SK-MEL-5 (cell line): Measurements from ENCODE around the gene PAK5. TPM values are rescaled to one million over a fixed set of nuclear protein-coding genes. Genes with fewer than 3 reads are reported as not detected.

ENCODE experiments used
- DNase-seq: peaks from one replicate; pipeline ENCODE4 v3.0.0-alpha.2; 2016; ENCODE audit warnings: low read depth, low spot score
- in situ Hi-C: cut with HindIII; loops from 2 replicates; pipeline ENCODE4 v1.10.0; 2016; ENCODE audit warnings: low sequenced_read_pairs, high pct_unique_total_duplicates, low pct_unique_long_range_greater_than_20kb
- total RNA-seq: library from RNA; depleted of rRNA; stranded (reverse); fragments of >200 nt; shearing (Covaris generic); gene quantifications from 2 replicates; pipeline ENCODE4 v1.2.3, GENCODE V29; 2014

The PAK5 gene
- total RNA-seq, 1 experiment from 2014 or later: not detected

DNA sequence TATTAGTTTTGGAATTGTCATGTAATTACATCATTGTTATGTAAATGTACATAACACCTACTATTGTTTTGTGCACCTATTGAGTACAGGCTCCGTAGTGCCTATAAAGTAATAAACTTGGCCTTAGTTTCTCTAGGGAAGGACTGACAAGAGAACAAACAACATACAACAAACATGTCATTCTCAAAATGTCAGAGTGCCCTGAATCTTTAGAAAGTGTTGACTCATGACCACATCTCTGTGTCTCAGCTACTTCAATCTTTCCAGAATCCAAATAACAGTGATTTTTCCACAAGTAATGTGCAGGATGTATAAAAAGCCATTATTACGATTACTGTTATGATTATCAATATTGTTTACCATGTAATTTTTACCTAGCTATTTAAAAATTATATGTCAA, 307.3 kb downstream of the PAK5 start:
- no peak for DNase-seq

GRCh38 chr20:9523636-9524035, 315.2 kb downstream of the PAK5 start:
- in situ Hi-C loops: no loop called here

More for the DNA sequence above, 307.3 kb downstream of the PAK5 start:
- in situ Hi-C loops: no loop called here

DNA sequence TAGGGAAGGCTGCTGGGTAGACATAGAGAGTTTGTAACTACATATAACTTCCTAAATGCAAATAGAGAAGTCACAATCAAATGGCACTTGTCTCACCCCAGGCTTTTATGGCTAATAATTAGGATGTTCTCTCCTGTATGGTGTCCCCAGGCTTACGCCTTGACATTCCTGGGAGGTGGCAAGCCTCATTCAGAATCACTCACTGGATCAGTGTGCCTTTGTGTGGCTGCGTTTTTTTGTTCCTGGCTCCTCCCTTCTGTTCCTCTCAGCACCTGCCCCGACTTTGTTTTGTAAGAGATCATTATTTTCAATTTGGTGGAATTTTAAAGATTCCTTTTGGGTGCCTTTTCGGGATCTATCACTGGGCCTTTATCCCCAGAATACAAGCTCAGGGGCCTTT, 318.8 kb downstream of the PAK5 start:
- in situ Hi-C loops: no loop called here
- no peak for DNase-seq

More at GRCh38 chr20:9523636-9524035, 315.2 kb downstream of the PAK5 start:
- no peak for DNase-seq

DNA sequence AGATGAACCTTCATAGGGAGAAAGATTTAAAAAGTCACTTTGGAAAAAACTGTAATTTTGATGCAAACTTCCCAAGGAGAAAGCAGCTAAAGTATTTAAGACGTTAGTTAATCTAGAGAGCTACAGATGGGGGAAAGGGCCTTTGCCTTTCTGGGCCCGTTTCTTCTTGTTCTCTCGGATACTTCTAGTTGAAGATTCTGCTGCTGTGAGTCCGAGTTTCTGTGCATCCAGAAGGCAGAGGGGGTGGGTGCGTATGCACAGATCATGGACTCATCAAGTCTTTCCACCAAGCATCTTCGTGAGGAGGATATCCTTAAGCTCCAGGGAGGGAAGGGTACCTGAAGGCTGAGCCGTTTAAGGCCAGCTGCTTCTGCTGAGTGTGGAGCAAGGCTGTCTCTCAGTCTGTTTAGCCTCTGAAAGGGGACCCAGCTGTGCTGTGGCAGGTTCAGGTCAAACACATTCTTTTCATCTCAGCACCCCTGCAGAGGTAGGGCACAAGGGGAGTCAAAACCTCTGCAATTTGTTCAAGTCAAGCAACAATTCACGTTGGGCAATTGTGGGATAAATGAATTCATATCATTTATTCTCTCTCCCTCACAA, 320.2 kb downstream of the PAK5 start:
- in situ Hi-C loops: no loop called here
- DNase-seq: no peak

- in situ Hi-C loops: no loop called here
- DNase-seq: no peak
These were observed 321.3 kb downstream of the PAK5 start for GRCh38 chr20:9517297-9518162.

GRCh38 chr20:9516234-9516871, 322.5 kb downstream of the PAK5 start:
- in situ Hi-C loops: no loop called here
- DNase-seq: no peak

DNA sequence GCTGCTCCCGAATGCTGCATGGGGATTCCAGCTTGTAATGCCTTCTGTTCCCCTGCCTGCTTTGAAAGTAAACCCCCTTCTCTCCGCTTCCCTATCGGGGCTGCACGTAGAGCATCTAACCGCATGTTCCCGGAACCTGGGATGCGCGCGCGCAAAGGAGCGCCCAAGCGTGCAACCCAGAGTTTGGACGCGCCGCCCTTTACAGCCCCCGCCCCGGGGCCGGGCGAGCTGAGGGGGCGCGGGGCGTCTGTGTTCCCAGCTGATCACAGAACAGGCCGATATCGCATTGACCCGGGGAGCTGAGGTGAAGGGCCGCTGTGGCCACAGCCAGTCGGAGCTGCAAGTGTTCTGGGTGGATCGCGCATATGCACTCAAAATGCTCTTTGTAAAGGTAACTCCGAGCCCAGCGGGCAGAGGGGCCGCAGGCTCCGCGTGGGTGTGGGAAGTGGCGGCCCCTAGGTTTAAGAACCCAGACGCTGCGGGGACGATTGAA, 323.1 kb downstream of the PAK5 start:
- in situ Hi-C loops: no loop called here
- DNase-seq: no peak

DNA sequence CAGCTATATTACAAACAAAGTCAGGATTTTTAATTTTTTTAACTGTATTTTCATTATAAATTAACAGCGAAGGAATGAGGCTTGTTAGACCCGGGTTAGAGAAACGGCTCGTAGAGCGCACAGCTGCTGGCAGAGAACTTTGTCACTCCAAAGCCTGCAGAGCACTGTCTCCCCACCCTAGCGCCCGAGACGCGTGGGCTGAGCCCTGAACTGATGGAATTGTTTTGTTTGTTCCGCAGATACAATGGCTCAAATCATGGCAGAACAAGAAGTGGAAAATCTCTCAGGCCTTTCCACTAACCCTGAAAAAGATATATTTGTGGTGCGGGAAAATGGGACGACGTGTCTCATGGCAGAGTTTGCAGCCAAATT, 323.7 kb downstream of the PAK5 start:
- in situ Hi-C loops: no loop called here
- DNase-seq: no peak

DNA sequence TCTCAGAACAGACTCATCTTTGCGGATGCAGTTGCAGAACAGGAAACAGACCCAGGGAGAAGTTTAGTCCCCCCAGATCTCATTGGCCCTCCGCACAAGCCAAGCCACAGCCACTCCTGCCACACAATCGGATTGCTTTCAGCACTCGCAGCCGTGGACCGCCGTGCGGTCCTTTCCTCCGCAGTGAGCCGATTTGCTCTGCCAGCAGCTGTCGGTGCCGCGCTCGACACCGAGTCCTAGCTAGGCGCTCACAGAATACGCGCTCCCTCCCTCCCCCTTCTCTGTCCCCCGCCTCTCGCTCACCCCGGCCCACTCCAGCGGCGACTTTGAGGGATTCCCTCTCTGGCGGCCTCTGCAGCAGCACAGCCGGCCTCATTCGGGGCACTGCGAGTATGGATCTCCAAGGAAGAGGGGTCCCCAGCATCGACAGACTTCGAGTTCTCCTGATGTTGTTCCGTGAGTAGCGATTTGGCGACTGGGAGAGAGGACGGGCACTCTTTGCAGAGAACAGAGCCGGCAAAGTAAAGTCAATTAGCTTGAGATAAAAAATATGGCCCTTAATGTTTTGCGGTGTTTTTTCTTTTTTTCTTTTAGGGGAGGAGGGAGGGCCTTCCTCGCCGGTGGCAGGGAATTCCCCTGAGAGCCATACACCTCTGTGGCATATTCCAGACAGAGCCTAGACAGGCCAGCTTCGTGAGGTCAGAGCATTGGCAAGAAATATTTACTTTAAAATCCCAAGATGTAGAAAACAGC, 324.2 kb downstream of the PAK5 start, which contains the start of gene LAMP5:
LAMP5 (plus strand) TSS at position 130 of the 753 bp plus-strand sequence; CDS start at position 393, 263 bp downstream.
- in situ Hi-C loops: no loop called here
- DNase-seq: no peak

DNA sequence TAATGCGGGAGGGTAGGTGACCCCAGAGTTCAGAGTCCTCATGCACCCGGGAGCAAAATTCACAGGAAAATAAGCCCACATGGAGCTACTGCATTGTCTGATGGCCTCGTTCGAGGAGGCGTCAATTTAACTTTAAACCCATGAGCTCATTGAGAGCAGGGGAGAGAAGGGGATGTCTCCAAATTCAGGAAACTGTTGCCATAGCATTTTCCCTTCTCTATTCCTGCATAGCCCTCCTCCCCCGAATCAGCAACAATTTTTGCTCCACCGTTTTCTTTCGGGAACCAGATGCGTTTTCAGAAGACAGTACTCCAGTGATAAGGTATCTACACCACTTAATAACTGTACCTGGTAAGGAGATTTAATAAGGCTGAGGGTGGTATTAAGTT, 324.8 kb downstream of the PAK5 start:
- in situ Hi-C loops: no loop called here
- DNase-seq: no peak

GRCh38 chr20:9510911-9511310, 328.0 kb downstream of the PAK5 start:
- no peak for DNase-seq
- in situ Hi-C loops: no loop called here

DNA sequence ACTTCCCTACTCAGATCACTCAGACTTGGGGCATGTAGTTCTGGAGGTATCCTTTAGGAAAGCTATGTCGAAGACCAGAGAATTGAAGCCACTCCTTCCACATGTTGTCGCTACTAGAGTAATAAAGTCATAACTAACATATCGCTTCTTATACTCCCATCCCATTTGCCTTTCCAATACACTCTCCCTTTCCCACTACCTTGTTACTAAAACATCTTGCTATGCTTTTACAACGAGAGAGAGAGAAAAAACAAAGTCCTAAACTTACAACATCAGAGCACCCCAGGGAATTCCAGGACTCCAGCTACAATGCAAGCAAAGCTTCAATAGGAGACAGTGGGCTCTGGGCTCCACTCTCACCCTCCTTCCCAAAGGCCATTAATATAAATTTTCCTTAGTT, 329.6 kb downstream of the PAK5 start:
- in situ Hi-C loops: no loop called here
- DNase-seq: no peak

DNA sequence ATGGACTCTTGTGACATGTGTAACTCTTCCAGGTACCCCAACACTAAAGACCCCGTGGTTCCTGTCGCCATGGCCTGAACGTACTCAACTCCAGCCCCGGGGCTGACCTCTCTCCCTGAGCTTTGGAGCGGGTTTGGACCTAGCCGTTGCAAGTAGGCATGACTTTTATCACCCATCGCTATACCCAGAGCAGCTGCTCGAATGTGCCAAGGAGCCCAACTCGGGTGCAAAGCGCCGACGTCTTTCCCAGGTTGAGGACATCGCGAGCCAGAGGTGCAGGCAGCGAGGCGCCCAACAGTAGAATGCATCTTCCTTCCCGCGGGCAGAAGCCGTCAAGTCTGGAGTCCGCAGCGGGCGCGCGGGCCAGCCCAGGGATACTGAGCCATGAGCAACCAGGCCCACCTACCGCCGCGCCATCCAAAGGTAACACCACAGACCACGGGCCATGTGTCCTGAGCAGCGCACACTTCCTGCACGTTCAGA, 330.1 kb downstream of the PAK5 start:
- in situ Hi-C loops: no loop called here
- no peak for DNase-seq

DNA sequence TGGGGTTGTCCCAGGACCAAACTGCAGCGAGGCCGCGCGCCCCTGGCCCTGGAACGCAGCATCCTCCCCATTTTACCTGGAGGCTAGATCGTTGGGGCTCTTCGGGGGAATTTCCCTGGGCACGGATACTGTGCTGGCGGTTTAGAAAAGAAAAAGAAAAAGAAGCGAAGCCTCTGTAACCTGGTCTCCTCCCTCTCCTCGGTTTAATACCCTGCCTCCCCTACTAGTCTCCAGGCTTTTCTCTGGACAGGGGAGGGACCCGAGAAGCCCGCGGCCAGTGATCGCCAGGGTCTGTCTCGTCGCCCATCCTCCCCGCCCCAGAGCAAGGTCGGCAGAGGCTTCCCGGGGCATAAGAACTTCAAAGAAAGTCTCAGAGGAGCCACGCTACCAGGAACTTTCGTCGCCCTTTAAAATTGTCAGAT, 330.6 kb downstream of the PAK5 start:
- DNase-seq: no peak
- in situ Hi-C loops: no loop called here

DNA sequence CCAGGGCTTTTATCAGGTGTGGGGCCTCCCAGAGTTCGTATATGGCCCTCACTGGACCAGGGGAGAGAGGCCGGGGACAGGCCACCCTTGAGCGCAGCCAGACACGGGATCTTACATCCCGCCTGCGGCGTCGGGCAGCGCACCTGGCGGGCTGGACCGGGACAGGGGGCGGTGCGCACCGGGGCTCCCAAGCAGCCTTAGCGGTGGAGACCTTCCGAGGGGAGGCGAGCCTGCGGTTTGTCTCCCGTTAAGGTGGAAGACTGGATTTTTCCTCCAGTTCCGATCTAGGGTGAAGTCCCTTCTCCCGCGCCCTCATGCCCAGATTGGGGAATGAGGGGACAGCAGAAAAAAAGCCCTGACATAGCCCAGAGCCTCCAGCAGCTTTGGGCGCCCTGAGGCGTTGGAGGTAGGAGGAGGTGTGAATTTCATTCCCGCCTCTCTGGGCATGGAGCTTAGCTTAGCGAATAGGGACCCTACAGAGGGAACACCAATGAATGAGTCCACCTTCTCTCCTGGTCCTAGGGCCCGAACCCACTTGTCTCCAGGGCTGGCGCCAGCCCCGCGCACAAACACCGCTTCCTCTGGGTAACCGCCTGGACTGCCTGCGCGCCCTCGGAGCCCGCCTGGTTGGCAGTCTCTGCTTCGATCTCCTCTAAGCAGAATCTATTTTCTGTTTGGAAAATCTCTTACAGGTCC, 331.2 kb downstream of the PAK5 start:
- no peak for DNase-seq
- in situ Hi-C loops: no loop called here

GRCh38 chr20:9506964-9507369, 331.9 kb downstream of the PAK5 start:
- DNase-seq: no peak
- in situ Hi-C loops: no loop called here

DNA sequence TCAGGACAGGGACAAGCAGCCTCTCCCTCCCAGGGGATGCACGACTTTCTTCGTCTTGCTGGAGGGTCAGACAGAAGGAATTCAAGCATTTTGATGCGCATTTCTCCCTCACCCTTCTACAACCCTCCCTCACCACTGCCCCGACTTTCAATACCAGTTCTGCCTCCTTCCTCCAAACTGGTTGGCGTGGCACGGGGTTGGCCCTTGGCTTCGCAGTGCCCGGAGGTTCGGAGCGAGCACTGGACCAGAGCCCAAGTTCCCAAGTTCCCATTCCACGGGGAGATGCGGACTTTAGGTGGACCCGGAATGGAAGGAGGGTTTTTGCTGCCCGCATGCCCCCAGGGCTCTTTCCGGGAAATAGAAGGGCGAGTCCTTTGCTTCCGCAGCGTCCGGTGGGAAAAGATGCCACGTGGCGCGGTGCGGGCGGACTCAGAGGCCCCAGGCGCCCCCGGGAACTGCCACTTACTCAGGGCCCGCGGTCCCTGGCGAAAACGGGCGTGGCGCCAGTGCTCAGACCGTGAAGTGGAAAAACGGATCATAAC, 332.5 kb downstream of the PAK5 start:
- DNase-seq: no peak
- in situ Hi-C loops: no loop called here
